HepG2 (cell line): ENCODE data around the gene ANKUB1. TPM values are rescaled to one million over a fixed set of nuclear protein-coding genes. Genes with fewer than 3 reads are reported as not detected.

Experiments
- CBX5 ChIP-seq: sonication (generic); formaldehyde crosslinking; IDR thresholded peaks from 2 replicates; pipeline ENCODE4 v1.4.0; 2020; ENCODE audit warnings: missing genetic modification reagents, borderline replicate concordance
- FIP1L1 ChIP-seq: fragments of 200-400 bp; formaldehyde crosslinking; IDR thresholded peaks from 2 replicates; pipeline ENCODE4 v1.6.1; 2018; ENCODE audit warnings: low read depth, mild to moderate bottlenecking, low read length, moderate library complexity, borderline replicate concordance; ENCODE audit not compliant: insufficient read depth
- FOXP1 ChIP-seq, 2 experiments: fragments of 450-650 bp in 1 of 2; IDR thresholded peaks; 2 replicates each; pipeline ENCODE4 v1.6.1; 2017 to 2018; ENCODE audit warnings: antibody characterized with exemption in 1 of 2
- GATAD2A ChIP-seq: IDR thresholded peaks from 2 replicates; pipeline ENCODE4 v1.6.1; 2016
- HOXA3 ChIP-seq: sonication (generic); formaldehyde crosslinking; IDR thresholded peaks from 2 replicates; pipeline ENCODE4 v1.5.0; 2020; ENCODE audit warnings: missing genetic modification reagents
- JDP2 ChIP-seq: sonication (generic); formaldehyde crosslinking; IDR thresholded peaks from 2 replicates; pipeline ENCODE4 v1.8.1; 2022; ENCODE audit warnings: missing genetic modification reagents, borderline replicate concordance
- KDM2A ChIP-seq: sonication (generic); formaldehyde crosslinking; IDR thresholded peaks from 2 replicates; pipeline ENCODE4 v1.4.0; 2020; ENCODE audit warnings: low read depth, missing genetic modification reagents, borderline replicate concordance
- MEF2D ChIP-seq: sonication (generic); formaldehyde crosslinking; IDR thresholded peaks from 2 replicates; pipeline ENCODE4 v1.5.1; 2020; ENCODE audit warnings: mild to moderate bottlenecking, missing genetic modification reagents
- NFYC ChIP-seq: IDR thresholded peaks from 2 replicates; pipeline ENCODE4 v1.6.1; 2016; ENCODE audit warnings: missing genetic modification reagents, missing compliant biosample characterization
- RAD21 ChIP-seq: fragments of 450-650 bp; formaldehyde crosslinking; IDR thresholded peaks from 2 replicates; pipeline ENCODE4 v1.5.0; 2020; ENCODE audit warnings: mild to moderate bottlenecking
- RFXANK ChIP-seq: IDR thresholded peaks from 2 replicates; pipeline ENCODE4 v1.6.1; 2016
- RORA ChIP-seq: sonication (generic); formaldehyde crosslinking; IDR thresholded peaks from 2 replicates; pipeline ENCODE4 v1.5.0; 2020; ENCODE audit warnings: mild to moderate bottlenecking, missing genetic modification reagents, moderate library complexity
- SMC3 ChIP-seq: IDR thresholded peaks from 2 replicates; pipeline ENCODE4 v1.6.1; 2011; ENCODE audit warnings: low read length, improper control_type of control experiment
- TOE1 ChIP-seq: sonication (generic); formaldehyde crosslinking; IDR thresholded peaks from 2 replicates; pipeline ENCODE4 v1.4.0; 2020; ENCODE audit warnings: mild to moderate bottlenecking, missing genetic modification reagents
- USF2 ChIP-seq, 2 experiments: sonication (generic) in 1 of 2; formaldehyde crosslinking in 1 of 2; IDR thresholded peaks; 2 replicates each; pipeline versions ENCODE4 v1.5.1 to v1.6.1; 2011 to 2020; ENCODE audit warnings: borderline replicate concordance in 1 of 2, low read depth in 1 of 2, low read length in 1 of 2, mild to moderate bottlenecking in 1 of 2, missing genetic modification reagents in 1 of 2, moderate library complexity in 1 of 2
- ZBTB14 ChIP-seq: sonication (generic); formaldehyde crosslinking; IDR thresholded peaks from 2 replicates; pipeline ENCODE4 v1.4.0; 2020; ENCODE audit warnings: missing genetic modification reagents
- ZFX ChIP-seq: sonication (generic); formaldehyde crosslinking; IDR thresholded peaks from 2 replicates; pipeline ENCODE4 v1.4.0; 2020; ENCODE audit warnings: mild to moderate bottlenecking, low read depth, missing genetic modification reagents, moderate library complexity
- ZKSCAN1 ChIP-seq: fragments of 150-350 bp; IDR thresholded peaks from 2 replicates; pipeline ENCODE4 v1.6.1; 2014; ENCODE audit warnings: low read length
- ZNF180 ChIP-seq: sonication (generic); formaldehyde crosslinking; IDR thresholded peaks from 2 replicates; pipeline ENCODE4 v1.4.0; 2020; ENCODE audit warnings: low read depth, missing genetic modification reagents, borderline replicate concordance
- ZNF20 ChIP-seq: sonication (generic); formaldehyde crosslinking; IDR thresholded peaks from 2 replicates; pipeline ENCODE4 v1.4.0; 2020; ENCODE audit warnings: mild to moderate bottlenecking, moderate library complexity, missing genetic modification reagents
- ZNF205 ChIP-seq: IDR thresholded peaks from 2 replicates; pipeline ENCODE4 v1.6.1; 2018; ENCODE audit warnings: missing biosample characterization, missing genetic modification reagents
- ZNF432 ChIP-seq: sonication (generic); formaldehyde crosslinking; IDR thresholded peaks from 2 replicates; pipeline ENCODE4 v1.5.0; 2020; ENCODE audit warnings: missing genetic modification reagents, mild to moderate bottlenecking, borderline replicate concordance
- ZNF562 ChIP-seq: sonication (generic); formaldehyde crosslinking; IDR thresholded peaks from 2 replicates; pipeline ENCODE4 v1.8.0; 2022; ENCODE audit warnings: missing genetic modification reagents, borderline replicate concordance
- ZNF709 ChIP-seq: sonication (generic); formaldehyde crosslinking; IDR thresholded peaks from 2 replicates; pipeline ENCODE4 v1.5.0; 2020; ENCODE audit warnings: mild to moderate bottlenecking, missing genetic modification reagents
- polyA plus RNA-seq, 8 experiments: library from polyadenylated mRNA; depleted of rRNA in 3 of 8; stranded (reverse) in 7 of 8; unstranded in 1 of 8; fragments of >200 nt; fragmentation: Illumina TruSeq in 4 of 8; extraction: Trizol in 4 of 8; gene quantifications; 2 replicates each; pipeline versions ENCODE4 v1.2.1 to v1.2.3, GENCODE V29; 2011 to 2016; ENCODE audit warnings: low read depth in 4 of 8, missing spikeins in 1 of 8, mixed read lengths in 1 of 8; ENCODE audit not compliant: insufficient read depth in 1 of 8
- total RNA-seq, 5 experiments: library from RNA; depleted of rRNA; stranded (reverse); fragments of >200 nt; fragmentation: Illumina TruSeq; extraction: Trizol; gene quantifications; 2 replicates each; pipeline ENCODE4 v1.2.3, GENCODE V29; 2016; ENCODE audit warnings: low read depth in 1 of 5
- TF ChIP-seq, protein P1 (sequence below): sonication (generic); formaldehyde crosslinking; IDR thresholded peaks from 2 replicates; pipeline ENCODE4 v1.5.0; 2020; ENCODE audit warnings: missing genetic modification reagents
- TF ChIP-seq, protein P2 (sequence below): sonication (generic); formaldehyde crosslinking; IDR thresholded peaks from 2 replicates; pipeline ENCODE4 v1.4.0; 2020; ENCODE audit warnings: mild to moderate bottlenecking, missing genetic modification reagents

ANKUB1 gene
- total and polyA plus RNA-seq, 2 of the 13 experiments (the other 11 are each of a cell fraction or from before 2014, with no cell fraction given), result not detected

- TF ChIP-seq USF2 (IDR thresholded peaks at IDR 0.05; ENCODE audit: low read depth, low read length) (no peak), USF2 (CRISPR knock-in tag; IDR thresholded peaks at IDR 0.05; ENCODE audit: borderline replicate concordance) (no peak), HOXA3 (CRISPR knock-in tag) (no peak), ZKSCAN1 (no peak), ZNF709 (CRISPR knock-in tag) (no peak), ZFX (CRISPR knock-in tag) (no peak), JDP2 (no peak), RAD21 (CRISPR knock-in tag) (peak; percentile 41; the same call in 1 of the 2 replicates), ZNF180 (CRISPR knock-in tag) (no peak), RORA (CRISPR knock-in tag) (no peak), TOE1 (CRISPR knock-in tag) (no peak), NFYC (no peak), RFXANK (CRISPR knock-in tag) (no peak), CBX5 (CRISPR knock-in tag) (no peak), ZNF432 (CRISPR knock-in tag) (no peak), MEF2D (CRISPR knock-in tag) (no peak), GATAD2A (peak; percentile 44), ZBTB14 (CRISPR knock-in tag) (no peak), FIP1L1 (no peak), SMC3 (peak; percentile 76), KDM2A (no peak), ZNF20 (CRISPR knock-in tag) (no peak), ZNF205 (CRISPR knock-in tag) (no peak), ZNF562 (CRISPR knock-in tag) (no peak), FOXP1 (IDR thresholded peaks at IDR 0.05) (no peak), FOXP1 (CRISPR knock-in tag; IDR thresholded peaks at IDR 0.05) (no peak)
- TF ChIP-seq, protein P1, sequence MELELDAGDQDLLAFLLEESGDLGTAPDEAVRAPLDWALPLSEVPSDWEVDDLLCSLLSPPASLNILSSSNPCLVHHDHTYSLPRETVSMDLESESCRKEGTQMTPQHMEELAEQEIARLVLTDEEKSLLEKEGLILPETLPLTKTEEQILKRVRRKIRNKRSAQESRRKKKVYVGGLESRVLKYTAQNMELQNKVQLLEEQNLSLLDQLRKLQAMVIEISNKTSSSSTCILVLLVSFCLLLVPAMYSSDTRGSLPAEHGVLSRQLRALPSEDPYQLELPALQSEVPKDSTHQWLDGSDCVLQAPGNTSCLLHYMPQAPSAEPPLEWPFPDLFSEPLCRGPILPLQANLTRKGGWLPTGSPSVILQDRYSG (CRISPR knock-in tag), result no peak
- TF ChIP-seq, protein P2, sequence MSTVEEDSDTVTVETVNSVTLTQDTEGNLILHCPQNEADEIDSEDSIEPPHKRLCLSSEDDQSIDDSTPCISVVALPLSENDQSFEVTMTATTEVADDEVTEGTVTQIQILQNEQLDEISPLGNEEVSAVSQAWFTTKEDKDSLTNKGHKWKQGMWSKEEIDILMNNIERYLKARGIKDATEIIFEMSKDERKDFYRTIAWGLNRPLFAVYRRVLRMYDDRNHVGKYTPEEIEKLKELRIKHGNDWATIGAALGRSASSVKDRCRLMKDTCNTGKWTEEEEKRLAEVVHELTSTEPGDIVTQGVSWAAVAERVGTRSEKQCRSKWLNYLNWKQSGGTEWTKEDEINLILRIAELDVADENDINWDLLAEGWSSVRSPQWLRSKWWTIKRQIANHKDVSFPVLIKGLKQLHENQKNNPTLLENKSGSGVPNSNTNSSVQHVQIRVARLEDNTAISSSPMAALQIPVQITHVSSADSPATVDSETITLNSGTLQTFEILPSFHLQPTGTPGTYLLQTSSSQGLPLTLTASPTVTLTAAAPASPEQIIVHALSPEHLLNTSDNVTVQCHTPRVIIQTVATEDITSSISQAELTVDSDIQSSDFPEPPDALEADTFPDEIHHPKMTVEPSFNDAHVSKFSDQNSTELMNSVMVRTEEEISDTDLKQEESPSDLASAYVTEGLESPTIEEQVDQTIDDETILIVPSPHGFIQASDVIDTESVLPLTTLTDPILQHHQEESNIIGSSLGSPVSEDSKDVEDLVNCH, result no peak
Observed at GRCh38 chr3:149808209-149808829, 16.0 kb upstream of the ANKUB1 start (continued).
